Endothelial cell of umbilical vein (primary cell): Measurements from ENCODE around the gene PANX2. TPM values are rescaled to one million over a fixed set of nuclear protein-coding genes. Genes with fewer than 3 reads are reported as not detected.

Source experiments
- BruUV-seq: library from RNA; stranded (reverse); fragments of 400-500 nt; replicated peaks from 2 replicates; lab custom pipeline; 2021; lab: Mats Ljungman, UMichigan
- CTCF ChIA-PET: fragments of 300-600, 350-600 bp; sonication (Branson Sonifier 250); formaldehyde crosslinking; loops from one replicate; lab custom pipeline; 2021; ENCODE audit warnings: antibody characterized with exemption, inconsistent platforms; lab: Charles Lee
- POLR2A ChIA-PET: fragments of 300-600, 350-600 bp; sonication (Branson Sonifier 250); formaldehyde crosslinking; loops from one replicate; lab custom pipeline; 2021; ENCODE audit warnings: antibody characterized with exemption, inconsistent platforms; lab: Charles Lee
- DNase-seq: peaks from one replicate; pipeline ENCODE4 v3.0.0-alpha.2; 2011; ENCODE audit warnings: low read depth, low spot score
- FAIRE-seq: peaks from 2 replicates; lab custom pipeline; 2011; peaks lifted over from hg19 to GRCh38; lab: Jason Lieb, UNC
- H2AFZ ChIP-seq: 2 replicates; pipeline ENCODE4 v1.6.0; 2012; ENCODE audit warnings: low read depth, low read length, control low read depth, inconsistent platforms
- H3K27ac ChIP-seq: 2 replicates; pipeline ENCODE4 v1.5.1; 2011; ENCODE audit warnings: low read depth, mild to moderate bottlenecking, control low read depth, low read length, moderate library complexity; ENCODE audit not compliant: insufficient read depth
- H3K27me3 ChIP-seq, 2 experiments: 2 replicates each; pipeline versions ENCODE4 v1.6.0 to v1.6.1; 2011; ENCODE audit warnings: low read length in 2 of 2, mixed read lengths in 1 of 2; ENCODE audit not compliant: control insufficient read depth in 2 of 2, insufficient read depth in 2 of 2
- H3K36me3 ChIP-seq, 2 experiments: 2 replicates in 1 of 2; 3 replicates in 1 of 2; pipeline ENCODE4 v1.5.1; 2011; ENCODE audit warnings: low read length in 2 of 2, mild to moderate bottlenecking in 1 of 2, moderate library complexity in 1 of 2; ENCODE audit not compliant: control insufficient read depth in 2 of 2, insufficient read depth in 2 of 2; ENCODE audit errors: extremely low read depth in 1 of 2
- H3K4me1 ChIP-seq: 3 replicates; pipeline ENCODE4 v1.5.1; 2011; ENCODE audit warnings: mild to moderate bottlenecking, low read length; ENCODE audit not compliant: control insufficient read depth, insufficient read depth; ENCODE audit errors: extremely low read depth
- H3K4me2 ChIP-seq: 2 replicates; pipeline ENCODE4 v1.6.1; 2011; ENCODE audit warnings: low read length, control low read depth, mixed read lengths; ENCODE audit not compliant: insufficient read depth
- H3K4me3 ChIP-seq, 3 experiments: fragments of 200-600 bp in 1 of 3; sonication (generic), shearing (Covaris generic) in 1 of 3; replicated peaks in 1 of 3; 2 replicates each; pipeline ENCODE4 v1.5.1; 2011 to 2016; ENCODE audit warnings: control low read depth in 3 of 3, low read length in 3 of 3, mild to moderate bottlenecking in 2 of 3, inconsistent platforms in 1 of 3, low read depth in 1 of 3, moderate library complexity in 1 of 3; ENCODE audit not compliant: insufficient read depth in 1 of 3
- H3K79me2 ChIP-seq: 2 replicates; pipeline ENCODE4 v1.6.0; 2012; ENCODE audit warnings: low read length, inconsistent platforms; ENCODE audit not compliant: control insufficient read depth, insufficient read depth
- H3K9ac ChIP-seq: replicated peaks from 2 replicates; pipeline ENCODE3; 2011; ENCODE audit warnings: low read length, control low read depth; ENCODE audit not compliant: insufficient read depth; ENCODE audit errors: extremely low read depth
- H3K9me1 ChIP-seq: replicated peaks from 3 replicates; pipeline ENCODE4 v1.6.0; 2011; ENCODE audit warnings: mild to moderate bottlenecking, low read length; ENCODE audit not compliant: control insufficient read depth, insufficient read depth; ENCODE audit errors: extremely low read depth
- H3K9me3 ChIP-seq: replicated peaks from 2 replicates; pipeline ENCODE4 v1.5.1; 2012; ENCODE audit warnings: low read length, inconsistent platforms; ENCODE audit not compliant: control insufficient read depth, insufficient read depth
- H4K20me1 ChIP-seq: replicated peaks from 2 replicates; pipeline ENCODE3; 2011; ENCODE audit warnings: mild to moderate bottlenecking, low read length; ENCODE audit not compliant: control insufficient read depth, insufficient read depth; ENCODE audit errors: extremely low read depth
- EZH2 ChIP-seq: IDR thresholded peaks from 2 replicates; pipeline ENCODE4 v1.6.1; 2012; ENCODE audit warnings: borderline replicate concordance, low read depth, mild to moderate bottlenecking, moderate library complexity, low read length, inconsistent platforms; ENCODE audit not compliant: severe bottlenecking
- FOS ChIP-seq: IDR thresholded peaks from 2 replicates; pipeline ENCODE4 v1.6.1; 2011; ENCODE audit warnings: mild to moderate bottlenecking, low read length, moderate library complexity, borderline replicate concordance; ENCODE audit not compliant: insufficient read depth
- GATA2 ChIP-seq: IDR thresholded peaks from 2 replicates; pipeline ENCODE4 v1.7.0; 2011; ENCODE audit warnings: low read depth, mild to moderate bottlenecking, moderate library complexity, mixed read lengths, low read length; ENCODE audit not compliant: insufficient read length, insufficient read depth
- JUN ChIP-seq: IDR thresholded peaks from 2 replicates; pipeline ENCODE4 v1.6.1; 2011; ENCODE audit warnings: borderline replicate concordance, low read depth; ENCODE audit not compliant: insufficient read length, insufficient read depth
- MYC ChIP-seq: IDR thresholded peaks from one replicate; pipeline ENCODE4 v1.6.1; 2011; ENCODE audit warnings: mild to moderate bottlenecking, low read depth, low read length
- POLR2A ChIP-seq: IDR thresholded peaks from 2 replicates; pipeline ENCODE4 v1.6.1; 2012; ENCODE audit warnings: low read depth, mild to moderate bottlenecking, control low read depth, low read length
- POLR2AphosphoS5 ChIP-seq: IDR thresholded peaks from 2 replicates; pipeline ENCODE4 v1.6.1; 2012; ENCODE audit warnings: low read depth, mild to moderate bottlenecking, control low read depth, low read length, moderate library complexity; ENCODE audit not compliant: insufficient read depth
- dilution Hi-C: fragments of 300-500 bp; cut with MboI; formaldehyde crosslinking; loops from one replicate; pipeline ENCODE4 v1.15.0; 2019; ENCODE audit warnings: low sequenced_read_pairs; ENCODE audit not compliant: extremely low pct_ligation_motif_present
- intact Hi-C: fragments of 100-400 bp; cut with micrococcal nuclease; formaldehyde crosslinking; loops from one replicate; pipeline ENCODE4 v1.10.0; 2022
- polyA plus RNA-seq, 4 experiments: library from polyadenylated mRNA; depleted of rRNA in 3 of 4; stranded (reverse) in 3 of 4; unstranded in 1 of 4; fragments of >200 nt; gene quantifications; 2 replicates each; pipeline versions ENCODE4 v1.2.1 to v1.2.3, GENCODE V29; 2011 to 2012; ENCODE audit warnings: missing spikeins in 1 of 4
- total RNA-seq: library from RNA; stranded (reverse); gene quantifications from 2 replicates; pipeline ENCODE4 v1.2.3, GENCODE V29; 2021
- TF ChIP-seq, protein P1 (sequence below): IDR thresholded peaks from 2 replicates; pipeline ENCODE4 v1.6.1; 2011; ENCODE audit not compliant: insufficient read depth, insufficient read length
- TF ChIP-seq, protein P2 (sequence below), 2 donors: IDR thresholded peaks; 1 replicate in 1 of 2; 2 replicates in 1 of 2; pipeline ENCODE4 v1.5.1; 2011; ENCODE audit warnings: low read length in 2 of 2, mild to moderate bottlenecking in 2 of 2, moderate library complexity in 2 of 2, control low read depth in 1 of 2, inconsistent platforms in 1 of 2, low read depth in 1 of 2; ENCODE audit not compliant: insufficient read depth in 1 of 2; ENCODE audit errors: extremely low read depth in 1 of 2

PANX2 gene
- total and polyA plus RNA-seq, 2 donors (not counting 3 experiments of a cell fraction or from before 2014, with no cell fraction given), result 2.5 to 5.1 TPM

DNA sequence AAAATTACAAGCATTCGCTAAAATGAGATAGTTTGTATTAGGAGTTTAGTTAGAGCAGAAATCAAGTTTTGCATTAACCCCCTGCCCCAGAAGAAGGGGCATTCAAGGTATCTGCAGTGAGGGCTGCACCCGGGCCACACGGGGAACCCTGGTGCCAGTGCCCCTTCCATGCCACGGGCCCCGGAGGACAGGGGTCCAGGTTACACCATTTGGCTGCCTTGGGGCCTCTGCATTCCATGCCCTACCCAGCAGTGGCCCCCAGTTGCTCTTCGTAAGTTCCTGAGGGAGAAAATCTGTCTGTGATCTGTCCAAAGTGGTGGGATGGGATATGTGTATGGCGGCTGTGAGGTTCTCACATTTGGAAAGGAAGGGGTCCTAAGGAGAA is 16.8 kb upstream of the PANX2 start:
- no TSS peak for BruUV-seq
- FAIRE-seq (no peak), DNase-seq (no peak)
- H3K9ac ChIP-seq, result no peak overlapping the region
- no peaks in the 10 kb centered on the region for H3K27me3 ChIP-seq
- ChIA-PET POLR2A (no interaction called here), CTCF (no interaction called here)
- dilution Hi-C loops, result no loop called here
- no peak overlapping the region for H3K4me2 ChIP-seq
- no peaks in the 10 kb centered on the region for H3K4me1 ChIP-seq
- no peaks in the 10 kb centered on the region for H3K9me3 ChIP-seq
- no peak overlapping the region for H2AFZ ChIP-seq
- intact Hi-C loops, result no loop called here
- no peak overlapping the region for H3K27ac ChIP-seq
- TF ChIP-seq, protein P1, sequence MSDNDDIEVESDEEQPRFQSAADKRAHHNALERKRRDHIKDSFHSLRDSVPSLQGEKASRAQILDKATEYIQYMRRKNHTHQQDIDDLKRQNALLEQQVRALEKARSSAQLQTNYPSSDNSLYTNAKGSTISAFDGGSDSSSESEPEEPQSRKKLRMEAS, result no peak
- TF ChIP-seq MYC, result no peak
- no peak for TF ChIP-seq GATA2
- TF ChIP-seq JUN, result no peak
- TF ChIP-seq POLR2AphosphoS5, result no peak
- TF ChIP-seq EZH2, result no peak
- no peak for TF ChIP-seq FOS
- TF ChIP-seq, protein P2, sequence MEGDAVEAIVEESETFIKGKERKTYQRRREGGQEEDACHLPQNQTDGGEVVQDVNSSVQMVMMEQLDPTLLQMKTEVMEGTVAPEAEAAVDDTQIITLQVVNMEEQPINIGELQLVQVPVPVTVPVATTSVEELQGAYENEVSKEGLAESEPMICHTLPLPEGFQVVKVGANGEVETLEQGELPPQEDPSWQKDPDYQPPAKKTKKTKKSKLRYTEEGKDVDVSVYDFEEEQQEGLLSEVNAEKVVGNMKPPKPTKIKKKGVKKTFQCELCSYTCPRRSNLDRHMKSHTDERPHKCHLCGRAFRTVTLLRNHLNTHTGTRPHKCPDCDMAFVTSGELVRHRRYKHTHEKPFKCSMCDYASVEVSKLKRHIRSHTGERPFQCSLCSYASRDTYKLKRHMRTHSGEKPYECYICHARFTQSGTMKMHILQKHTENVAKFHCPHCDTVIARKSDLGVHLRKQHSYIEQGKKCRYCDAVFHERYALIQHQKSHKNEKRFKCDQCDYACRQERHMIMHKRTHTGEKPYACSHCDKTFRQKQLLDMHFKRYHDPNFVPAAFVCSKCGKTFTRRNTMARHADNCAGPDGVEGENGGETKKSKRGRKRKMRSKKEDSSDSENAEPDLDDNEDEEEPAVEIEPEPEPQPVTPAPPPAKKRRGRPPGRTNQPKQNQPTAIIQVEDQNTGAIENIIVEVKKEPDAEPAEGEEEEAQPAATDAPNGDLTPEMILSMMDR (IDR thresholded peaks at IDR 0.05; ENCODE audit: extremely low read depth in 1 of 2, insufficient read depth in 1 of 2, low read depth in 1 of 2, low read length in 2 of 2), result no peak
- no peak for TF ChIP-seq POLR2A
- no peak overlapping the region for H3K4me3 ChIP-seq
- H3K9me1 ChIP-seq, result no peaks in the 10 kb centered on the region
- no peaks in the 10 kb centered on the region for H3K79me2 ChIP-seq
- peaks cover 24 to 43% of the 10 kb centered on the region in 2 experiments for H3K36me3 ChIP-seq
- no peaks in the 10 kb centered on the region for H4K20me1 ChIP-seq
